ENCODE results near the gene NPTX1. TPM values are rescaled to one million over a fixed set of nuclear protein-coding genes. Genes with fewer than 3 reads are reported as not detected.

Gene NPTX1
- total and polyA plus RNA-seq, 2 of the 13 experiments (the other 11 are each of a cell fraction or from before 2014, with no cell fraction given), result 0.01 TPM; not detected in 1

GRCh38 chr17:80441133-80441578 lies 35.3 kb downstream of the NPTX1 start (continued):
- TF ChIP-seq TRAFD1 (CRISPR knock-in tag; IDR thresholded peaks at IDR 0.05; ENCODE audit: borderline replicate concordance) (no peak), PBX3 (CRISPR knock-in tag; IDR thresholded peaks at IDR 0.05; ENCODE audit: borderline replicate concordance) (peak; percentile 85; the same call in 1 of the 2 replicates), ZNF775 (CRISPR knock-in tag; IDR thresholded peaks at IDR 0.05; ENCODE audit: borderline replicate concordance) (no peak), ZNF547 (CRISPR knock-in tag; IDR thresholded peaks at IDR 0.05) (0 out of 2 replicates have a peak, but pooled peaks have one; percentile 44), THAP9 (CRISPR knock-in tag; IDR thresholded peaks at IDR 0.05; ENCODE audit: borderline replicate concordance) (peak; percentile 57; the same call in 1 of the 2 replicates), MXD4 (CRISPR knock-in tag; IDR thresholded peaks at IDR 0.05) (peak; percentile 86; the same call in 1 of the 2 replicates), FOXO4 (CRISPR knock-in tag; conservative IDR thresholded peaks at IDR 0.05) (no peak), ZNF652 (CRISPR knock-in tag; IDR thresholded peaks at IDR 0.05; ENCODE audit: borderline replicate concordance, low read depth) (0 out of 2 replicates have a peak, but pooled peaks have one; percentile 31), ARNTL (CRISPR knock-in tag; IDR thresholded peaks at IDR 0.05) (peak; percentile 62; the same call in 1 of the 2 replicates), HMG20B (CRISPR knock-in tag; conservative IDR thresholded peaks at IDR 0.05) (peak; percentile 68; the same call in 1 of the 2 replicates), TCF7 (IDR thresholded peaks at IDR 0.05; ENCODE audit: low read depth) (no peak), ZSCAN30 (CRISPR knock-in tag; IDR thresholded peaks at IDR 0.05) (no peak), TMF1 (CRISPR knock-in tag; IDR thresholded peaks at IDR 0.05; ENCODE audit: low read depth) (no peak), BRF2 (CRISPR knock-in tag; IDR thresholded peaks at IDR 0.05) (no peak), RARG (CRISPR knock-in tag; IDR thresholded peaks at IDR 0.05; ENCODE audit: low read depth) (no peak), ZNF614 (CRISPR knock-in tag; IDR thresholded peaks at IDR 0.05; ENCODE audit: borderline replicate concordance) (peak; percentile 81; the same call in 1 of the 2 replicates), ZNF205 (CRISPR knock-in tag; IDR thresholded peaks at IDR 0.05) (peak; percentile 88), ETS1 (CRISPR knock-in tag; IDR thresholded peaks at IDR 0.05) (peak; percentile 92; the same call in 1 of the 2 replicates), ZNF75D (CRISPR knock-in tag; IDR thresholded peaks at IDR 0.05; ENCODE audit: borderline replicate concordance) (no peak), SNAPC2 (CRISPR knock-in tag; IDR thresholded peaks at IDR 0.05) (no peak)
